K562 (cell line): ENCODE data around the gene ZNF581. TPM values are rescaled to one million over a fixed set of nuclear protein-coding genes. Genes with fewer than 3 reads are reported as not detected.

ENCODE experiments used
- GATAD2B ChIP-seq: fragments of 450-650 bp; IDR thresholded peaks from 2 replicates; pipeline ENCODE4 v1.6.1; 2017; ENCODE audit warnings: mild to moderate bottlenecking, borderline replicate concordance
- JUNB ChIP-seq: fragments of 450-650 bp; formaldehyde crosslinking; conservative IDR thresholded peaks from 2 replicates; pipeline ENCODE4 v1.4.0; 2020; ENCODE audit warnings: mild to moderate bottlenecking
- JUND ChIP-seq, 2 experiments: IDR thresholded peaks; 2 replicates in 1 of 2; 3 replicates in 1 of 2; pipeline ENCODE4 v1.6.1; 2011; ENCODE audit warnings: borderline replicate concordance in 2 of 2, low read depth in 2 of 2, low read length in 2 of 2, improper control_type of control experiment in 1 of 2, missing biosample characterization in 1 of 2, missing genetic modification characterization in 1 of 2, missing genetic modification reagents in 1 of 2
- KDM2B ChIP-seq: fragments of 250-450 bp; sonication (Bioruptor Pico); IDR thresholded peaks from 2 replicates; pipeline ENCODE4 v1.8.0; 2021; ENCODE audit warnings: mild to moderate bottlenecking, moderate library complexity
- RB1 ChIP-seq: fragments of 450-650 bp; IDR thresholded peaks from 2 replicates; pipeline ENCODE4 v1.6.1; 2017; ENCODE audit warnings: low read depth, mild to moderate bottlenecking
- RUNX1 ChIP-seq: sonication (generic); IDR thresholded peaks from 2 replicates; pipeline ENCODE4 v1.6.1; 2016; ENCODE audit warnings: antibody characterized with exemption, low read depth
- SIN3A ChIP-seq, 2 experiments: fragments of 150-350 bp in 1 of 2; IDR thresholded peaks; 2 replicates each; pipeline ENCODE4 v1.6.1; 2011 to 2016; ENCODE audit warnings: borderline replicate concordance in 2 of 2, low read depth in 2 of 2, low read length in 2 of 2, mild to moderate bottlenecking in 2 of 2, moderate library complexity in 2 of 2; ENCODE audit not compliant: control insufficient read depth in 1 of 2
- TAF7 ChIP-seq: fragments of 450-650 bp; IDR thresholded peaks from 2 replicates; pipeline ENCODE4 v1.6.1; 2016; ENCODE audit warnings: missing genetic modification characterization, missing compliant biosample characterization
- XRCC3 ChIP-seq: fragments of 450-650 bp; IDR thresholded peaks from 2 replicates; pipeline ENCODE4 v1.6.1; 2017; ENCODE audit warnings: mild to moderate bottlenecking, moderate library complexity
- ZNF696 ChIP-seq: fragments of 250-450 bp; sonication (Bioruptor Pico); conservative IDR thresholded peaks from 2 replicates; pipeline ENCODE4 v1.4.0; 2020; ENCODE audit warnings: mild to moderate bottlenecking, moderate library complexity
- polyA plus RNA-seq, 8 experiments: library from polyadenylated mRNA; depleted of rRNA in 4 of 8; stranded (reverse) in 5 of 8; unstranded in 3 of 8; fragments of >200 nt; fragmentation: Nextera tagmentation in 2 of 8; fragmentation: Illumina TruSeq in 1 of 8; extraction: Ambion mirVana in 2 of 8; extraction: Trizol in 1 of 8; gene quantifications; 2 replicates each; pipeline versions ENCODE4 v1.2.1 to v1.2.3, GENCODE V29; 2011 to 2014; ENCODE audit warnings: inconsistent platforms in 1 of 8, missing spikeins in 1 of 8
- total RNA-seq, 7 experiments: library from RNA; depleted of rRNA in 6 of 7; stranded (reverse); fragments of >200 nt in 6 of 7; fragmentation: Illumina TruSeq in 2 of 7; extraction: Trizol in 2 of 7; gene quantifications; 2 replicates each; pipeline versions ENCODE4 v1.2.1 to v1.2.3, GENCODE V29; 2011 to 2021; ENCODE audit warnings: low replicate concordance in 1 of 7
- TF ChIP-seq, protein P1 (sequence below): IDR thresholded peaks from 2 replicates; pipeline ENCODE4 v1.6.1; 2016; ENCODE audit warnings: missing genetic modification characterization, missing compliant biosample characterization
- TF ChIP-seq, protein P2 (sequence below): sonication (generic); formaldehyde crosslinking; IDR thresholded peaks from 2 replicates; pipeline ENCODE4 v1.8.1; 2023; ENCODE audit warnings: missing genetic modification reagents, mild to moderate bottlenecking, borderline replicate concordance
- TF ChIP-seq, protein P3 (sequence below): sonication (generic); formaldehyde crosslinking; IDR thresholded peaks from 2 replicates; pipeline ENCODE4 v1.8.0; 2022; ENCODE audit warnings: mild to moderate bottlenecking, missing genetic modification reagents
- TF ChIP-seq, protein P4 (sequence below): fragments of 250-450 bp; sonication (Bioruptor Pico); IDR thresholded peaks from 2 replicates; pipeline ENCODE4 v1.5.0; 2021

ZNF581 gene
- total and polyA plus RNA-seq, 9 of the 15 experiments (the other 6 are each of a cell fraction or from before 2014, with no cell fraction given) = 2.4 to 39.4 (median 15.4) TPM

DNA sequence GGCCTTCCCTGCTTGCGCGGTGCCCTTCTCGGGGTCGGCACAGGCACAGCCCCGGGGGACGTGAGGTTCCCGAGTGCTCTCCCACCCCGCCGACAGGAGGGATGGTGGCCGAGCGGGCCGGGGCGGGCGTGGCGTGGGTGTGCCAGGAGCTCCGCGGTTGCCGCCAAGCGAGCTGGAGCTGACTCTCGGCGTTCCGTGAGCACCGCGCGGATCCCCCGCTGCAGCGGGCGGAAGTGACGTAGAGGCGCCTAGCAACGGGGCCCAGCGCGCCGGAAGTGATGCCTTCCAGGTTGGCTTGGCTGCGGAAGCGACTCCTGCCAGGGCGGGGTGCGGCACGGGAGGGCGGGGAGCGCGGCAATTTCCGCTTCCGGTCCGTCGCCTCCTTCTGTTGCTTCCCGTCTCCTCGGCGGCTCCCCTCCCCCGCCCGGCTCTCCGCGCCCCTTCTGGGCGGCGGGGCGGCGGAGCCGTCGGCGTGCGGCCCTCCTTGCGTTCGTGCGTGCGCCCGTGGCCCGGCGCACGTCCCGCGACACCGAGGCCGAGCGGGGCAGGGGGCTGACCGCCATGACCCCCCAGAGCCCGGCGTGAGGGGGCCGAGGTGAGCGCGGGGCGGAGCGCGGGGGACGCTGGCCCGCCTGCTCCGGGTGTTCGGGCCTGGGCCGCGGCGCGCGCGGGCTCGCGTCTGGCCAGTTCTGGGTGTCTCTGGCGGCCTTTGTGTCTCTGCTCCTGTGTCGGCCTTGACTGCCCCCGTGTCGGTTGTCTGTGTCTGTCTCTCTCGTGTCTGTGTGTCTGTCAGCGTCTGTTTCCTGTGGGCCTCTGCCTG is 31.6 kb downstream of the ZNF581 start, which contains the start of gene EPN1 (continued):
- TF ChIP-seq, protein P1, sequence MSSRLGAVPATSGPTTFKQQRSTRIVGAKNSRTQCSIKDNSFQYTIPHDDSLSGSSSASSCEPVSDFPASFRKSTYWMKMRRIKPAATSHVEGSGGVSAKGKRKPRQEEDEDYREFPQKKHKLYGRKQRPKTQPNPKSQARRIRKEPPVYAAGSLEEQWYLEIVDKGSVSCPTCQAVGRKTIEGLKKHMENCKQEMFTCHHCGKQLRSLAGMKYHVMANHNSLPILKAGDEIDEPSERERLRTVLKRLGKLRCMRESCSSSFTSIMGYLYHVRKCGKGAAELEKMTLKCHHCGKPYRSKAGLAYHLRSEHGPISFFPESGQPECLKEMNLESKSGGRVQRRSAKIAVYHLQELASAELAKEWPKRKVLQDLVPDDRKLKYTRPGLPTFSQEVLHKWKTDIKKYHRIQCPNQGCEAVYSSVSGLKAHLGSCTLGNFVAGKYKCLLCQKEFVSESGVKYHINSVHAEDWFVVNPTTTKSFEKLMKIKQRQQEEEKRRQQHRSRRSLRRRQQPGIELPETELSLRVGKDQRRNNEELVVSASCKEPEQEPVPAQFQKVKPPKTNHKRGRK = no peak
- TF ChIP-seq RB1 (peak; percentile 90), KDM2B (CRISPR knock-in tag) (0 out of 2 replicates have a peak, but pooled peaks have one; percentile 19), RUNX1 (peak; percentile 32; the same call in 1 of the 2 replicates), JUND (IDR thresholded peaks at IDR 0.05; ENCODE audit: borderline replicate concordance, low read depth, low read length) (peak; percentile 37; the same call in 1 of the 2 replicates), JUND (tag; IDR thresholded peaks at IDR 0.05; ENCODE audit: borderline replicate concordance, low read depth, low read length) (no peak; the same call in 2 of the 3 replicates), ZNF696 (CRISPR knock-in tag) (no peak), SIN3A (IDR thresholded peaks at IDR 0.05; ENCODE audit: borderline replicate concordance in 2 of 2, control insufficient read depth in 1 of 2, low read depth in 2 of 2, low read length in 2 of 2) (peak; percentile 11 to 82; a peak in 2 of 4 replicates), TAF7 (tag) (no peak), JUNB (no peak), GATAD2B (peak; percentile 98), XRCC3 (no peak)
- TF ChIP-seq, protein P2, sequence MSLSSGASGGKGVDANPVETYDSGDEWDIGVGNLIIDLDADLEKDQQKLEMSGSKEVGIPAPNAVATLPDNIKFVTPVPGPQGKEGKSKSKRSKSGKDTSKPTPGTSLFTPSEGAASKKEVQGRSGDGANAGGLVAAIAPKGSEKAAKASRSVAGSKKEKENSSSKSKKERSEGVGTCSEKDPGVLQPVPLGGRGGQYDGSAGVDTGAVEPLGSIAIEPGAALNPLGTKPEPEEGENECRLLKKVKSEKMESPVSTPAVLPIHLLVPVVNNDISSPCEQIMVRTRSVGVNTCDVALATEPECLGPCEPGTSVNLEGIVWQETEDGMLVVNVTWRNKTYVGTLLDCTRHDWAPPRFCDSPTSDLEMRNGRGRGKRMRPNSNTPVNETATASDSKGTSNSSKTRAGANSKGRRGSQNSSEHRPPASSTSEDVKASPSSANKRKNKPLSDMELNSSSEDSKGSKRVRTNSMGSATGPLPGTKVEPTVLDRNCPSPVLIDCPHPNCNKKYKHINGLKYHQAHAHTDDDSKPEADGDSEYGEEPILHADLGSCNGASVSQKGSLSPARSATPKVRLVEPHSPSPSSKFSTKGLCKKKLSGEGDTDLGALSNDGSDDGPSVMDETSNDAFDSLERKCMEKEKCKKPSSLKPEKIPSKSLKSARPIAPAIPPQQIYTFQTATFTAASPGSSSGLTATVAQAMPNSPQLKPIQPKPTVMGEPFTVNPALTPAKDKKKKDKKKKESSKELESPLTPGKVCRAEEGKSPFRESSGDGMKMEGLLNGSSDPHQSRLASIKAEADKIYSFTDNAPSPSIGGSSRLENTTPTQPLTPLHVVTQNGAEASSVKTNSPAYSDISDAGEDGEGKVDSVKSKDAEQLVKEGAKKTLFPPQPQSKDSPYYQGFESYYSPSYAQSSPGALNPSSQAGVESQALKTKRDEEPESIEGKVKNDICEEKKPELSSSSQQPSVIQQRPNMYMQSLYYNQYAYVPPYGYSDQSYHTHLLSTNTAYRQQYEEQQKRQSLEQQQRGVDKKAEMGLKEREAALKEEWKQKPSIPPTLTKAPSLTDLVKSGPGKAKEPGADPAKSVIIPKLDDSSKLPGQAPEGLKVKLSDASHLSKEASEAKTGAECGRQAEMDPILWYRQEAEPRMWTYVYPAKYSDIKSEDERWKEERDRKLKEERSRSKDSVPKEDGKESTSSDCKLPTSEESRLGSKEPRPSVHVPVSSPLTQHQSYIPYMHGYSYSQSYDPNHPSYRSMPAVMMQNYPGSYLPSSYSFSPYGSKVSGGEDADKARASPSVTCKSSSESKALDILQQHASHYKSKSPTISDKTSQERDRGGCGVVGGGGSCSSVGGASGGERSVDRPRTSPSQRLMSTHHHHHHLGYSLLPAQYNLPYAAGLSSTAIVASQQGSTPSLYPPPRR (CRISPR knock-in tag) = 0 out of 2 replicates have a peak, but pooled peaks have one; percentile 69
- TF ChIP-seq, protein P3, sequence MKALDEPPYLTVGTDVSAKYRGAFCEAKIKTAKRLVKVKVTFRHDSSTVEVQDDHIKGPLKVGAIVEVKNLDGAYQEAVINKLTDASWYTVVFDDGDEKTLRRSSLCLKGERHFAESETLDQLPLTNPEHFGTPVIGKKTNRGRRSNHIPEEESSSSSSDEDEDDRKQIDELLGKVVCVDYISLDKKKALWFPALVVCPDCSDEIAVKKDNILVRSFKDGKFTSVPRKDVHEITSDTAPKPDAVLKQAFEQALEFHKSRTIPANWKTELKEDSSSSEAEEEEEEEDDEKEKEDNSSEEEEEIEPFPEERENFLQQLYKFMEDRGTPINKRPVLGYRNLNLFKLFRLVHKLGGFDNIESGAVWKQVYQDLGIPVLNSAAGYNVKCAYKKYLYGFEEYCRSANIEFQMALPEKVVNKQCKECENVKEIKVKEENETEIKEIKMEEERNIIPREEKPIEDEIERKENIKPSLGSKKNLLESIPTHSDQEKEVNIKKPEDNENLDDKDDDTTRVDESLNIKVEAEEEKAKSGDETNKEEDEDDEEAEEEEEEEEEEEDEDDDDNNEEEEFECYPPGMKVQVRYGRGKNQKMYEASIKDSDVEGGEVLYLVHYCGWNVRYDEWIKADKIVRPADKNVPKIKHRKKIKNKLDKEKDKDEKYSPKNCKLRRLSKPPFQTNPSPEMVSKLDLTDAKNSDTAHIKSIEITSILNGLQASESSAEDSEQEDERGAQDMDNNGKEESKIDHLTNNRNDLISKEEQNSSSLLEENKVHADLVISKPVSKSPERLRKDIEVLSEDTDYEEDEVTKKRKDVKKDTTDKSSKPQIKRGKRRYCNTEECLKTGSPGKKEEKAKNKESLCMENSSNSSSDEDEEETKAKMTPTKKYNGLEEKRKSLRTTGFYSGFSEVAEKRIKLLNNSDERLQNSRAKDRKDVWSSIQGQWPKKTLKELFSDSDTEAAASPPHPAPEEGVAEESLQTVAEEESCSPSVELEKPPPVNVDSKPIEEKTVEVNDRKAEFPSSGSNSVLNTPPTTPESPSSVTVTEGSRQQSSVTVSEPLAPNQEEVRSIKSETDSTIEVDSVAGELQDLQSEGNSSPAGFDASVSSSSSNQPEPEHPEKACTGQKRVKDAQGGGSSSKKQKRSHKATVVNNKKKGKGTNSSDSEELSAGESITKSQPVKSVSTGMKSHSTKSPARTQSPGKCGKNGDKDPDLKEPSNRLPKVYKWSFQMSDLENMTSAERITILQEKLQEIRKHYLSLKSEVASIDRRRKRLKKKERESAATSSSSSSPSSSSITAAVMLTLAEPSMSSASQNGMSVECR = peak; percentile 88
- TF ChIP-seq, protein P4, sequence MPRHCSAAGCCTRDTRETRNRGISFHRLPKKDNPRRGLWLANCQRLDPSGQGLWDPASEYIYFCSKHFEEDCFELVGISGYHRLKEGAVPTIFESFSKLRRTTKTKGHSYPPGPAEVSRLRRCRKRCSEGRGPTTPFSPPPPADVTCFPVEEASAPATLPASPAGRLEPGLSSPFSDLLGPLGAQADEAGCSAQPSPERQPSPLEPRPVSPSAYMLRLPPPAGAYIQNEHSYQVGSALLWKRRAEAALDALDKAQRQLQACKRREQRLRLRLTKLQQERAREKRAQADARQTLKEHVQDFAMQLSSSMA (CRISPR knock-in tag) = peak; percentile 38; the same call in 1 of the 2 replicates
